Liver (tissue), 9 donors: ENCODE measurements around the gene MAEL. TPM values are rescaled to one million over a fixed set of nuclear protein-coding genes. Genes with fewer than 3 reads are reported as not detected.

ENCODE experiments used
- DNase-seq: peaks from one replicate; pipeline ENCODE4 v3.0.0-alpha.2; 2017; ENCODE audit warnings: low spot score
- H3K27ac ChIP-seq, 2 donors: one replicate each; pipeline ENCODE4 v1.7.0; 2013; ENCODE audit warnings: inconsistent platforms in 2 of 2, low read length in 2 of 2, control low read depth in 1 of 2, low read depth in 1 of 2, mild to moderate bottlenecking in 1 of 2
- H3K27me3 ChIP-seq, 4 donors: one replicate each; pipeline versions ENCODE4 v1.6.1 to v1.7.0; 2013; ENCODE audit warnings: low read length in 3 of 4, inconsistent platforms in 1 of 4, mild to moderate bottlenecking in 1 of 4, moderate library complexity in 1 of 4; ENCODE audit not compliant: control insufficient read depth in 4 of 4, insufficient read depth in 4 of 4
- H3K36me3 ChIP-seq, 4 donors: one replicate each; pipeline versions ENCODE4 v1.6.1 to v1.7.0; 2013; ENCODE audit warnings: low read length in 3 of 4, mild to moderate bottlenecking in 3 of 4, low read depth in 1 of 4, moderate library complexity in 1 of 4; ENCODE audit not compliant: control insufficient read depth in 4 of 4, insufficient read depth in 3 of 4
- H3K4me1 ChIP-seq, 4 donors: one replicate each; pipeline versions ENCODE4 v1.6.1 to v1.7.0; 2013; ENCODE audit warnings: low read length in 3 of 4, mild to moderate bottlenecking in 3 of 4, moderate library complexity in 1 of 4; ENCODE audit not compliant: control insufficient read depth in 4 of 4, insufficient read depth in 4 of 4
- H3K4me3 ChIP-seq, 3 donors: one replicate each; pipeline versions ENCODE4 v1.6.1 to v1.7.0; 2013; ENCODE audit warnings: low read length in 3 of 3, control low read depth in 1 of 3, low read depth in 1 of 3, mild to moderate bottlenecking in 1 of 3
- H3K9ac ChIP-seq, 2 donors: one replicate each; pipeline ENCODE4 v1.7.0; 2013; ENCODE audit warnings: low read length in 2 of 2, mild to moderate bottlenecking in 2 of 2, moderate library complexity in 2 of 2, control low read depth in 1 of 2, low read depth in 1 of 2
- H3K9me3 ChIP-seq, 4 donors: one replicate each; pipeline versions ENCODE4 v1.6.1 to v1.7.0; 2013; ENCODE audit warnings: low read length in 3 of 4; ENCODE audit not compliant: control insufficient read depth in 4 of 4
- EGR1 ChIP-seq, 2 donors: IDR thresholded peaks; 2 replicates each; pipeline ENCODE4 v1.6.1; 2016 to 2018; ENCODE audit warnings: antibody characterized with exemption in 2 of 2, low read depth in 2 of 2
- FOXA1 ChIP-seq: IDR thresholded peaks from 2 replicates; pipeline ENCODE4 v1.6.1; 2016; ENCODE audit warnings: antibody characterized with exemption
- HNF4G ChIP-seq: IDR thresholded peaks from 2 replicates; pipeline ENCODE4 v1.6.1; 2016; ENCODE audit warnings: antibody characterized with exemption
- JUND ChIP-seq, 2 donors: IDR thresholded peaks; 2 replicates each; pipeline ENCODE4 v1.6.1; 2016; ENCODE audit warnings: antibody characterized with exemption in 2 of 2
- NR2F2 ChIP-seq: IDR thresholded peaks from 2 replicates; pipeline ENCODE4 v1.6.1; 2016; ENCODE audit warnings: antibody characterized with exemption
- RAD21 ChIP-seq, 2 donors: IDR thresholded peaks; 2 replicates each; pipeline ENCODE4 v1.6.1; 2016; ENCODE audit warnings: antibody characterized with exemption in 2 of 2, mild to moderate bottlenecking in 2 of 2
- REST ChIP-seq: IDR thresholded peaks from 2 replicates; pipeline ENCODE4 v1.6.1; 2016; ENCODE audit warnings: antibody characterized with exemption, mild to moderate bottlenecking
- RXRA ChIP-seq, 2 donors: IDR thresholded peaks; 2 replicates each; pipeline ENCODE4 v1.6.1; 2017 to 2018; ENCODE audit warnings: antibody characterized with exemption in 2 of 2, mild to moderate bottlenecking in 1 of 2
- SP1 ChIP-seq: IDR thresholded peaks from 2 replicates; pipeline ENCODE4 v1.6.1; 2018; ENCODE audit warnings: antibody characterized with exemption, mild to moderate bottlenecking
- WGBS: extraction: QIAGEN DNeasy Blood & Tissue Kit; methylation state at CpG from one replicate; pipeline ENCODE4 v1.1.7; 2013; 5-methylcytosine and 5-hydroxymethylcytosine counted together
- polyA plus RNA-seq, 2 donors: library from polyadenylated mRNA; stranded (reverse) in 1 of 2; unstranded in 1 of 2; fragments of 200-250 nt in 1 of 2; fragments of >200 nt in 1 of 2; fragmentation: Nextera tagmentation in 1 of 2; extraction: Ambion mirVana in 1 of 2; gene quantifications; one replicate each; pipeline versions ENCODE4 v1.2.1 to v1.2.3, GENCODE V29; 2013 to 2015
- total RNA-seq, 2 donors: library from RNA; depleted of rRNA; stranded (reverse); fragments of >200 nt; gene quantifications; one replicate each; pipeline ENCODE4 v1.2.3, GENCODE V29; 2014
- TF ChIP-seq, protein P1 (sequence below): fragments of 150-350 bp; IDR thresholded peaks from 2 replicates; pipeline ENCODE4 v1.5.1; 2017; ENCODE audit warnings: improper control_type of control experiment, low read depth, low read length; ENCODE audit not compliant: missing input control
- TF ChIP-seq, protein P2 (sequence below): IDR thresholded peaks from 2 replicates; pipeline ENCODE4 v1.6.1; 2016; ENCODE audit warnings: antibody characterized with exemption
- TF ChIP-seq, protein P3 (sequence below): IDR thresholded peaks from 2 replicates; pipeline ENCODE4 v1.6.1; 2016; ENCODE audit warnings: antibody characterized with exemption
- donor health status: healthy.
- donor health status: healthy.
- donor health status: healthy.
- donor health status: healthy.
- donor health status: healthy.

The MAEL gene
- total and polyA plus RNA-seq, 4 donors: 0.14 to 0.23 TPM; not detected in 2

- H3K9me3 ChIP-seq: no peaks in the 10 kb centered on the region
- WGBS: 96% methylated on average over 5 of the region's 5 CpGs
- H3K27me3 ChIP-seq: no peaks in the 10 kb centered on the region
- H3K4me3 ChIP-seq: no peak overlapping the region
- no peak overlapping the region for H3K27ac ChIP-seq
- no peak overlapping the region for H3K9ac ChIP-seq
- no peaks in the 10 kb centered on the region for H3K4me1 ChIP-seq
- TF ChIP-seq REST (no peak), EGR1 (IDR thresholded peaks at IDR 0.05; ENCODE audit: low read depth in 2 of 2) (no peak)
- no peaks in the 10 kb centered on the region for H3K36me3 ChIP-seq
- no peak for DNase-seq
Observed at GRCh38 chr1:167051907-167052306, 62.8 kb downstream of the MAEL start.

- H3K9ac ChIP-seq: no peak overlapping the region
- DNase-seq: no peak
- WGBS: 81% methylated on average over 8 of the region's 8 CpGs
- H3K27me3 ChIP-seq: no peaks in the 10 kb centered on the region
- TF ChIP-seq RXRA (IDR thresholded peaks at IDR 0.05) (no peak), RAD21 (IDR thresholded peaks at IDR 0.05) (peak in 1 of 2 donors; percentile 73), SP1 (no peak), NR2F2 (no peak)
- TF ChIP-seq, protein P1, sequence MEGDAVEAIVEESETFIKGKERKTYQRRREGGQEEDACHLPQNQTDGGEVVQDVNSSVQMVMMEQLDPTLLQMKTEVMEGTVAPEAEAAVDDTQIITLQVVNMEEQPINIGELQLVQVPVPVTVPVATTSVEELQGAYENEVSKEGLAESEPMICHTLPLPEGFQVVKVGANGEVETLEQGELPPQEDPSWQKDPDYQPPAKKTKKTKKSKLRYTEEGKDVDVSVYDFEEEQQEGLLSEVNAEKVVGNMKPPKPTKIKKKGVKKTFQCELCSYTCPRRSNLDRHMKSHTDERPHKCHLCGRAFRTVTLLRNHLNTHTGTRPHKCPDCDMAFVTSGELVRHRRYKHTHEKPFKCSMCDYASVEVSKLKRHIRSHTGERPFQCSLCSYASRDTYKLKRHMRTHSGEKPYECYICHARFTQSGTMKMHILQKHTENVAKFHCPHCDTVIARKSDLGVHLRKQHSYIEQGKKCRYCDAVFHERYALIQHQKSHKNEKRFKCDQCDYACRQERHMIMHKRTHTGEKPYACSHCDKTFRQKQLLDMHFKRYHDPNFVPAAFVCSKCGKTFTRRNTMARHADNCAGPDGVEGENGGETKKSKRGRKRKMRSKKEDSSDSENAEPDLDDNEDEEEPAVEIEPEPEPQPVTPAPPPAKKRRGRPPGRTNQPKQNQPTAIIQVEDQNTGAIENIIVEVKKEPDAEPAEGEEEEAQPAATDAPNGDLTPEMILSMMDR: peak; percentile 45
- TF ChIP-seq, protein P2, sequence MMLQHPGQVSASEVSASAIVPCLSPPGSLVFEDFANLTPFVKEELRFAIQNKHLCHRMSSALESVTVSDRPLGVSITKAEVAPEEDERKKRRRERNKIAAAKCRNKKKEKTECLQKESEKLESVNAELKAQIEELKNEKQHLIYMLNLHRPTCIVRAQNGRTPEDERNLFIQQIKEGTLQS: no peak
- no peaks in the 10 kb centered on the region for H3K9me3 ChIP-seq
- H3K4me3 ChIP-seq: no peak overlapping the region
- no peaks in the 10 kb centered on the region for H3K4me1 ChIP-seq
- no peak overlapping the region for H3K27ac ChIP-seq
- no peaks in the 10 kb centered on the region for H3K36me3 ChIP-seq
Observed at GRCh38 chr1:167052389-167052788, 63.3 kb downstream of the MAEL start.

DNA sequence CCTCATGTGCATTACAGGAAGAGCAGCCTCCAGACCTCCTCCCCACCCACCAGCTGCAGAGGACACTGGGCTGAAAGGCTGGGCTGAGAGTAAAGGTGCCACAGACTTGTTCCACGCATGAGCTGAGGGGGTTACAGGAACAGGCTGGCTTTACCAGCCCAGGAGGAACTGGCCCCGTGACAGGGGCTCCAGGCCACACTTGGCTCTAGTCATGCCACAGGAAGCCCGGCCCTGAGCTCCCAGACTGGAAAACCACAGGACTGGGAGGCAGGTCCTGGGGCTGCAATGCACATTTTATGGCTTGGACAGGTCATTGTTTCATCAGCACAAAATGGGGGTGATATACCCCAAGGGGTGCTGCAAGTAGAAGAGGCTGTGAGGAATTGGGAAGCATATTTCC is 65.5 kb downstream of the MAEL start:
- WGBS: 78% methylated on average over 3 of the region's 3 CpGs

More for the DNA sequence above, 65.5 kb downstream of the MAEL start:
- no peak for DNase-seq
- H3K9ac ChIP-seq: no peak overlapping the region
- peaks cover 0 to 5% (median 1%) of the 10 kb centered on the region in 4 donors for H3K4me1 ChIP-seq
- H3K36me3 ChIP-seq: no peaks in the 10 kb centered on the region
- TF ChIP-seq RAD21 (IDR thresholded peaks at IDR 0.05): no peak
- TF ChIP-seq FOXA1: no peak
- no peak for TF ChIP-seq HNF4G
- no peak for TF ChIP-seq JUND (IDR thresholded peaks at IDR 0.05)
- TF ChIP-seq, protein P3, sequence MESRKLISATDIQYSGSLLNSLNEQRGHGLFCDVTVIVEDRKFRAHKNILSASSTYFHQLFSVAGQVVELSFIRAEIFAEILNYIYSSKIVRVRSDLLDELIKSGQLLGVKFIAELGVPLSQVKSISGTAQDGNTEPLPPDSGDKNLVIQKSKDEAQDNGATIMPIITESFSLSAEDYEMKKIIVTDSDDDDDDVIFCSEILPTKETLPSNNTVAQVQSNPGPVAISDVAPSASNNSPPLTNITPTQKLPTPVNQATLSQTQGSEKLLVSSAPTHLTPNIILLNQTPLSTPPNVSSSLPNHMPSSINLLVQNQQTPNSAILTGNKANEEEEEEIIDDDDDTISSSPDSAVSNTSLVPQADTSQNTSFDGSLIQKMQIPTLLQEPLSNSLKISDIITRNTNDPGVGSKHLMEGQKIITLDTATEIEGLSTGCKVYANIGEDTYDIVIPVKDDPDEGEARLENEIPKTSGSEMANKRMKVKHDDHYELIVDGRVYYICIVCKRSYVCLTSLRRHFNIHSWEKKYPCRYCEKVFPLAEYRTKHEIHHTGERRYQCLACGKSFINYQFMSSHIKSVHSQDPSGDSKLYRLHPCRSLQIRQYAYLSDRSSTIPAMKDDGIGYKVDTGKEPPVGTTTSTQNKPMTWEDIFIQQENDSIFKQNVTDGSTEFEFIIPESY: no peak
- no peaks in the 10 kb centered on the region for H3K27me3 ChIP-seq
- no peak overlapping the region for H3K27ac ChIP-seq
- no peak overlapping the region for H3K4me3 ChIP-seq
- H3K9me3 ChIP-seq: no peaks in the 10 kb centered on the region
